Panc1 (cell line): ENCODE measurements around the gene TTYH2.

Experiments
- CTCF ChIP-seq: fragments of 450-650 bp; IDR thresholded peaks from 2 replicates; pipeline ENCODE4 v1.5.1; 2017; ENCODE audit warnings: mild to moderate bottlenecking
- POLR2AphosphoS5 ChIP-seq: IDR thresholded peaks from 2 replicates; pipeline ENCODE4 v1.6.1; 2012; ENCODE audit warnings: mild to moderate bottlenecking, low read depth, low read length, moderate library complexity

- TF ChIP-seq POLR2AphosphoS5 (no peak), CTCF (no peak)
Measured at GRCh38 chr17:74216505-74216904, 3.1 kb downstream of the TTYH2 start.
